ENCODE measurements around the gene IL18R1. TPM values are rescaled to one million over a fixed set of nuclear protein-coding genes. Genes with fewer than 3 reads are reported as not detected.

Gene IL18R1
- total RNA-seq, 1 donor: 4.7 TPM

DNA sequence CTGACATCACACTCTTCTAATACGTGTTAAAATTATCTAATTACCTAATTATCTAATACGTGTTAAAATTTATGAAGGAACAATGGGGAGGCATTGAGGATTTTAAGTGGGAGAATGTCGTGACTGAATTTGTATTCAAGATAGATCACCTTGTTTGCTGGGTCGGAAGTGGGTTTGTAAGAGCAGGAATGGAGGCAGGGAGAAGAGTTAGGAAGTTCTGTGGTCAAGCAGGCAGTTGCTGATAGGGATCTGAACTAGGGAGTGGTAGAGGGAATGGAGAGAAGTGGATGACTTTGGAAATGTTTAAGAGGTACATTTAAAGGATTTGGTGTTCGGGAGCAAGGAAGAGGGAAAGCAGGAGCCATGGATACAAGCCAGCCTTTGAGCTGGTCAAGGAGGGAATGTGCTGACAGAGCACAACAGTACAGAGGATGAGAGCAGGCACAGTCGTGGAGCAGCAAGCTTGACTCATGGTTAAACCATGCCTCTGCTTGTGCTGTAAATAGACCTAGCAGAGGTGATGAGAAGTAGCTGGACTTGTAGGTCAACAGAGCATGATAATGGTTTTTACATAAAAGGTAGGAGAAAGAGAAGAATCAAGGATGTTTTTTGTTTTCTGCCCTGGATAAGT is 83.6 kb downstream of the IL18R1 start:
- no peak overlapping the region for H3K4me3 ChIP-seq (ENCODE audit: low read depth, low read length)
- TF ChIP-seq, protein P1, sequence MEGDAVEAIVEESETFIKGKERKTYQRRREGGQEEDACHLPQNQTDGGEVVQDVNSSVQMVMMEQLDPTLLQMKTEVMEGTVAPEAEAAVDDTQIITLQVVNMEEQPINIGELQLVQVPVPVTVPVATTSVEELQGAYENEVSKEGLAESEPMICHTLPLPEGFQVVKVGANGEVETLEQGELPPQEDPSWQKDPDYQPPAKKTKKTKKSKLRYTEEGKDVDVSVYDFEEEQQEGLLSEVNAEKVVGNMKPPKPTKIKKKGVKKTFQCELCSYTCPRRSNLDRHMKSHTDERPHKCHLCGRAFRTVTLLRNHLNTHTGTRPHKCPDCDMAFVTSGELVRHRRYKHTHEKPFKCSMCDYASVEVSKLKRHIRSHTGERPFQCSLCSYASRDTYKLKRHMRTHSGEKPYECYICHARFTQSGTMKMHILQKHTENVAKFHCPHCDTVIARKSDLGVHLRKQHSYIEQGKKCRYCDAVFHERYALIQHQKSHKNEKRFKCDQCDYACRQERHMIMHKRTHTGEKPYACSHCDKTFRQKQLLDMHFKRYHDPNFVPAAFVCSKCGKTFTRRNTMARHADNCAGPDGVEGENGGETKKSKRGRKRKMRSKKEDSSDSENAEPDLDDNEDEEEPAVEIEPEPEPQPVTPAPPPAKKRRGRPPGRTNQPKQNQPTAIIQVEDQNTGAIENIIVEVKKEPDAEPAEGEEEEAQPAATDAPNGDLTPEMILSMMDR (IDR thresholded peaks at IDR 0.05; ENCODE audit: insufficient read depth, low read length): no peak
- peak; percentile 53 for DNase-seq (ENCODE audit: low read depth)

DNA sequence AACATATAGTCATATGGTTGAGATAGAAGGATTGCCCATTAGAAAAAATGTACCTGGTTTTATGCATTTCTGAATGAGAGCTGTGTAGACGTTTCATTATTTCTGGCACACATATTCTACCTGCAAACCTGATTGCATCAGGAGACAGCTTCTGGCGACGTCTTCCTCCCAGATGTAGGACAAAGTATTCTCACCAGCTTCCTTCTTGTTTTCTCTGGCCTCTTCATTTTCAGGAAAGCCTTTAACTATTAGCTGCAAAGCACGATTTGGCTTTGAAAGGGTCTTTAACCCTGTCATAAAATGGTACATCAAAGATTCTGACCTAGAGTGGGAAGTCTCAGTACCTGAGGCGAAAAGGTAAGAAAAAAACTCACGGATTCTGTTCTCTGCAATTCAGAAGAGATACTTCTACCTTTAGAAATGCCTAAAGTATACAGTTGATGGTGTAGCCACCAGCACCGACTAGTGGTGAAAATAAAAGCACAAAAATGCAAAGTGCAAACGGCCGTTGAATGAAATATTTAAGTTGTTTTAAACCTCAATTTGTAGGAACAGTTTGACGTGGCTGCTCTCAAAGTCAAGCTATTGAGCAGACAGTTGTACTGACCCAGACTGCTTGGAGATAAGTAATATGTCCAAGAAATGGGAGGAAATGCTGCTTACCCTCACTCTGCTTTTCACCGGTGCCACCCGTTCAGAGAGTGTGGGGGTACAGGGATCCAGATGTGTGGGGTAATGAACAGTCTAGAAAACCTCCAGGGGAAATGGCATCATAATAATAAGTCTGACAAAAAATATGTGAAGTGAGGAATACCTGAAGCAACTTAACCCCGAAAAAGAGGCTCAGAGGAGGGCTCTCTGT is 87.6 kb downstream of the IL18R1 start:
- DNase-seq (ENCODE audit: low read depth): peak; percentile 56
- TF ChIP-seq, protein P1 (IDR thresholded peaks at IDR 0.05; ENCODE audit: insufficient read depth, low read length): peak; percentile 75

GRCh38 chr2:102444233-102444632 is 88.6 kb downstream of the IL18R1 start:
- H3K4me3 ChIP-seq (ENCODE audit: low read depth, low read length): no peak overlapping the region
- no peak for DNase-seq (ENCODE audit: low read depth)
- TF ChIP-seq, protein P1 (IDR thresholded peaks at IDR 0.05; ENCODE audit: insufficient read depth, low read length): no peak

More for the DNA sequence above, 87.6 kb downstream of the IL18R1 start:
- no peak overlapping the region for H3K4me3 ChIP-seq (ENCODE audit: low read depth, low read length)

GRCh38 chr2:102446936-102447335 is 91.3 kb downstream of the IL18R1 start:
- no peak overlapping the region for H3K4me3 ChIP-seq (ENCODE audit: low read depth, low read length)
- TF ChIP-seq, protein P1 (IDR thresholded peaks at IDR 0.05; ENCODE audit: insufficient read depth, low read length): no peak
- no peak for DNase-seq (ENCODE audit: low read depth)

Small RNA genes lying within 50 kb of the gene (small RNA-seq; reads per million reads assigned to genes)
- gene MIR4772: not detected

Other genes starting within 250 kb of the IL18R1 start
- gene IL1R1, start 213.1 kb upstream of the IL18R1 start, total RNA-seq (ENCODE audit: low replicate concordance): 150 and 152 TPM in 2 replicates
- gene IL1RL2, start 168.8 kb upstream of the IL18R1 start, total RNA-seq (ENCODE audit: low replicate concordance): 1.7 and 9.8 TPM in 2 replicates
- gene IL1RL1, start 44.2 kb upstream of the IL18R1 start, total RNA-seq (ENCODE audit: low replicate concordance): 4.9 and 8.2 TPM in 2 replicates
- gene IL18RAP, start 67.4 kb downstream of the IL18R1 start, total RNA-seq (ENCODE audit: low replicate concordance): 0.09 TPM in 1 of 2 replicates, not detected in the other
- not detected in 2 replicates for gene SLC9A4, start 117.4 kb downstream of the IL18R1 start, total RNA-seq (ENCODE audit: low replicate concordance)

All from fibroblast of the aortic adventitia (primary cell).